SU-DHL-6 (cell line): ENCODE measurements around the gene BUD13.

ENCODE experiments used
- H2AFZ ChIP-seq: fragments of 200-600 bp; sonication (generic); 2 replicates; pipeline ENCODE4 v1.6.1; 2014; ENCODE audit warnings: low read depth, mild to moderate bottlenecking, moderate library complexity, mixed read lengths, antibody characterized with exemption, low read length; ENCODE audit not compliant: severe bottlenecking
- H3F3A ChIP-seq: fragments of 200-600 bp; shearing (Covaris generic); 2 replicates; pipeline ENCODE4 v1.6.0; 2016; ENCODE audit warnings: antibody characterized with exemption, mild to moderate bottlenecking; ENCODE audit not compliant: insufficient read depth
- H3K27ac ChIP-seq: fragments of 200-600 bp; sonication (generic); 2 replicates; pipeline ENCODE4 v1.5.1; 2016; ENCODE audit warnings: low read depth, mild to moderate bottlenecking, low read length, moderate library complexity, mixed read lengths
- H3K27me3 ChIP-seq: fragments of 200-600 bp; sonication (generic), shearing (Covaris generic); 2 replicates; pipeline ENCODE4 v1.6.0; 2014; ENCODE audit warnings: mild to moderate bottlenecking, low read length
- H3K36me3 ChIP-seq: fragments of 200-600 bp; sonication (generic); 2 replicates; pipeline ENCODE4 v1.6.1; 2014; ENCODE audit warnings: mild to moderate bottlenecking, low read length, mixed read lengths
- H3K4me2 ChIP-seq: fragments of 300-600, 200-600 bp; shearing (Covaris generic), sonication (generic); 2 replicates; pipeline ENCODE4 v1.6.0; 2014; ENCODE audit warnings: low read length, low read depth, mild to moderate bottlenecking; ENCODE audit not compliant: poor library complexity, severe bottlenecking
- H3K4me3 ChIP-seq: fragments of 200-600 bp; sonication (generic); 2 replicates; pipeline ENCODE4 v1.5.1; 2014; ENCODE audit warnings: antibody characterized with exemption, low read length, mild to moderate bottlenecking, mixed read lengths; ENCODE audit not compliant: insufficient read depth, poor library complexity, severe bottlenecking
- H3K79me2 ChIP-seq: fragments of 200-600 bp; sonication (generic); 2 replicates; pipeline ENCODE4 v1.6.1; 2014; ENCODE audit warnings: mild to moderate bottlenecking, low read length, moderate library complexity; ENCODE audit not compliant: insufficient read depth
- H3K9ac ChIP-seq: fragments of 200-600 bp; sonication (generic); 2 replicates; pipeline ENCODE4 v1.7.0; 2014; ENCODE audit warnings: mild to moderate bottlenecking, low read length
- H3K9me2 ChIP-seq: fragments of 200-600 bp; sonication (generic); replicated peaks from 2 replicates; pipeline ENCODE4 v1.6.1; 2014; ENCODE audit warnings: low read length; ENCODE audit not compliant: insufficient read depth
- H3K9me3 ChIP-seq: fragments of 200-600 bp; sonication (generic); 2 replicates; pipeline ENCODE4 v1.6.1; 2014; ENCODE audit warnings: low read length, mixed read lengths; ENCODE audit not compliant: insufficient read depth
- H4K20me1 ChIP-seq: fragments of 200-600 bp; sonication (generic); 2 replicates; pipeline ENCODE4 v1.6.1; 2014; ENCODE audit warnings: low read depth, mild to moderate bottlenecking, antibody characterized with exemption, low read length, moderate library complexity, mixed read lengths
- CTCF ChIP-seq: fragments of 200-600 bp; sonication (generic); IDR thresholded peaks from one replicate; pipeline ENCODE4 v1.5.1; 2017; ENCODE audit warnings: antibody characterized with exemption, mild to moderate bottlenecking, low read length, moderate library complexity; ENCODE audit not compliant: insufficient read depth, poor library complexity, severe bottlenecking
- EZH2phosphoT487 ChIP-seq: fragments of 200-600 bp; sonication (generic), shearing (Covaris generic); conservative IDR thresholded peaks from 2 replicates; pipeline ENCODE4 v1.6.1; 2018; ENCODE audit warnings: mild to moderate bottlenecking, antibody characterized with exemption, low read length, moderate library complexity, mixed read lengths

Gene BUD13

DNA sequence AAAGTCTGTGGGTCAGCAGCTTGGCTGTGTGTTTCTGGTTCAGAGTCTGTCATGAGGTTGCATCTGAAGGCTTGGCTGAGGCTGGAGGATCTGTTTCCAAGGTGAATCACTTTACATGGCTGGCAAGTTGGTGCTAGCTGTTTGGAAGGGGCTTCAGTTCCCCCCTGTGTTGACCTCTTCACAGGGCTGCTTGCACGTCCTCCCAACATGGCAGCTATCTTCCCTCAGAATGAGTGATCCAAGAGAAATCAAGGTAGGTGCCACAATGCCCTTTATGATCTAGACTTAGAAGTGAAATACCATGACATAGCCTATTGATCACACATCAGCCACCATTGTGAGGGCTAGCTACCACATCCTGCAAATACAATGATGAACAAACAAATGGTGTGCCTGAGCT is 40.4 kb upstream of the BUD13 start:
- Histone ChIP-seq H3K4me3 (no peak overlapping the region), H3K79me2 (no peaks in the 10 kb centered on the region), H3K27ac (no peak overlapping the region), H3K9me3 (no peaks in the 10 kb centered on the region), H3K4me2 (no peak overlapping the region), H3K27me3 (no peaks in the 10 kb centered on the region), H3K9ac (no peak overlapping the region), H4K20me1 (no peaks in the 10 kb centered on the region), H3F3A (0 out of 2 replicates have a peak, but pooled peaks cover 2% of the 10 kb centered on the region), H3K9me2 (no peaks in the 10 kb centered on the region), H2AFZ (no peak overlapping the region), H3K36me3 (no peaks in the 10 kb centered on the region)
- TF ChIP-seq CTCF = no peak
- no peak for TF ChIP-seq EZH2phosphoT487

DNA sequence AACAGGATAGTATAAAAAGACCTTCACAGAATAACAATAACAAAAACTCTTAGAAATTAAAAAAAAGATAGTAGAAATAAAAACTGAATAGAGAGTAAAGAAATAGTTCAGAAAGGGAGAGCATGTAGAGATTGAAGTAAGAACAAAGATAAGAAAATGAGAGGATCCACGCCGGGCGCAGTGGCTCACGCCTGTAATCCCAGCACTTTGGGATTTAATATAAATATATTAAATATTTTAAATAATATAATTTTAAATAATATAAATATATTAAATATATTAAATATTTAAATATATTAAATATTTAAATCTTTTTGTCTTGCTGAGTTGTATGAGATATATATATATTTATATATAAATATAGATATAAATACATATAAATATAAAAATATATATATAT is 39.3 kb upstream of the BUD13 start:
- Histone ChIP-seq H3K9me2 (no peaks in the 10 kb centered on the region), H3K27ac (no peak overlapping the region), H3K36me3 (no peaks in the 10 kb centered on the region), H3F3A (0 out of 2 replicates have a peak, but pooled peaks cover 2% of the 10 kb centered on the region), H3K79me2 (no peaks in the 10 kb centered on the region), H3K4me3 (no peak overlapping the region), H3K27me3 (no peaks in the 10 kb centered on the region), H2AFZ (no peak overlapping the region), H3K9me3 (no peaks in the 10 kb centered on the region), H3K9ac (no peak overlapping the region), H3K4me2 (no peak overlapping the region), H4K20me1 (no peaks in the 10 kb centered on the region)
- TF ChIP-seq CTCF (no peak), EZH2phosphoT487 (no peak)

DNA sequence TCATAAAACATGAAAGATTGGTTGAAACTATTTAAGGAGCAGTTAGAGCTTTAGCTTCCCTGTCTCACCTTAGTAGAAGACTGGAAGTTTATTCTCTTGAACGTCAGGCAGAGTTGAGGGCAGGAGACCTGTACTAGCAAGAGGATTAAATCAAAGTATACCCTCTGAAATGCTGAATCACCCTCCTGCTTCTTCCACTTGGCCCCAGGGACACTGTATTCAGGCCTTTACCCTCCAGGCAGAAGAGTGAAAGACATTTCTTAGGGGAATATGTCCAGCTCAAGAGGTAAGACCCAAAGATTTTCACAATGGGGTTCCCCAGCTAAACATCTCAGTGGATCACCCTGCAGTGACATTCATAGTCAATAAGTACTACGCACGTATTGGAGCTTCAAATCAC is 38.4 kb upstream of the BUD13 start:
- Histone ChIP-seq H3K9ac (no peak overlapping the region), H4K20me1 (no peaks in the 10 kb centered on the region), H3K9me2 (no peaks in the 10 kb centered on the region), H3K4me2 (no peak overlapping the region), H3K9me3 (no peaks in the 10 kb centered on the region), H3K79me2 (no peaks in the 10 kb centered on the region), H3K36me3 (no peaks in the 10 kb centered on the region), H2AFZ (no peak overlapping the region), H3F3A (0 out of 2 replicates have a peak, but pooled peaks cover 2% of the 10 kb centered on the region), H3K4me3 (no peak overlapping the region), H3K27me3 (no peaks in the 10 kb centered on the region), H3K27ac (no peak overlapping the region)
- TF ChIP-seq CTCF = no peak
- TF ChIP-seq EZH2phosphoT487 = no peak
